Upper lobe of right lung (tissue), 1 donor: ENCODE data around the gene DNMT3A. TPM values are rescaled to one million over a fixed set of nuclear protein-coding genes. Genes with fewer than 3 reads are reported as not detected.

Source experiments
- ATAC-seq: fragments of 200-7000 bp; cut with Tn5 transposase; one replicate; pipeline ENCODE4 v1.9.1; 2020; ENCODE audit warnings: mild to moderate bottlenecking, moderate library complexity
- DNase-seq: peaks from one replicate; pipeline ENCODE4 v3.0.0-alpha.2; 2020
- H3K27ac ChIP-seq: fragments of 200-600 bp; one replicate; pipeline ENCODE4 v1.8.0; 2022
- H3K27me3 ChIP-seq: fragments of 200-600 bp; one replicate; pipeline ENCODE4 v1.8.0; 2022; ENCODE audit warnings: mild to moderate bottlenecking
- H3K36me3 ChIP-seq: fragments of 200-600 bp; one replicate; pipeline ENCODE4 v1.8.0; 2022
- H3K4me1 ChIP-seq: fragments of 200-600 bp; one replicate; pipeline ENCODE4 v1.8.0; 2022
- H3K4me3 ChIP-seq: fragments of 200-600 bp; one replicate; pipeline ENCODE4 v1.8.0; 2022; ENCODE audit warnings: mild to moderate bottlenecking
- H3K9me3 ChIP-seq: fragments of 200-600 bp; one replicate; pipeline ENCODE4 v1.8.0; 2022
- intact Hi-C: fragments of 100-400 bp; cut with DNase I; formaldehyde crosslinking; loops from one replicate; pipeline ENCODE4 v1.11.0; 2022
- total RNA-seq: library from RNA; stranded (reverse); fragmentation: NEBNext Ultra II Directional; extraction: Animal tissue kit (Norgen Biotek cat#: 25700); gene quantifications from one replicate; pipeline ENCODE4 v1.2.1, GENCODE V29; 2021
- TF ChIP-seq, protein P1 (sequence below): fragments of 200-600 bp; IDR thresholded peaks from one replicate; pipeline ENCODE4 v1.8.0; 2022; ENCODE audit warnings: antibody characterized with exemption
- donor health status: DM: no; HTN: yes; CAD: no; lungs with severe emphysema.

The DNMT3A gene
- total RNA-seq, 1 donor from 2014 or later: 31.3 TPM

DNA sequence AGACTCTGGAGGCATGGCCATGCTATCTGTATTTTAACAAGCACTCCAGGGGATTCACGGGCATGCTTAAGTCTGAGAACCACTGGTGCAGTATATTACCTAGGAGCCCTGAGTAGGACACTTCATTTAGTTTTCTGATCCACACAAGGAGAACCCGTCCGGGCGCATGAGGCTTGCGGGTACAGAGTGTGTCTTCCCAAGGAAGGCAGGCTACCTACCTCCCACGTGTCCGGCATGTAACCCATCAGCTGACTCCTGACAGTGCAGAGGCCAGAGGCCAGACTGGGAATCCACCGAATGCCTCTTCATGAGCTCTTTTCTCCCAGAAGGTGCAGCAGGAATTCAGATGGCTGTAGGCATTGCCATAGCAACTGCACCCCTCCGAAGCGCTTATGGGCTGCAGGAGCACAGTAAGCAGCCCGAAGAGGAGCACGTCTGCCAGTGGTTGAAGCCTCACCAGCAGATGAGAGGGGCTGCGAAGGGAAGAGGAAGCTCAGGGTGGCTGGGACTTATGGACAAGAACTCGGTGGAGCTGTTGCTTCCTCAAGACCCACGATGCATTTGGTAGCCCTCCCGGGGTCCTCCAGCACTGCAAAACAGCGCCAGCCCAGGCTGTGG lies 33.8 kb upstream of the DNMT3A start:
- Histone ChIP-seq H3K4me1 (peaks cover 15% of the 10 kb centered on the region), H3K4me3 (no peak overlapping the region), H3K27ac (no peak overlapping the region), H3K36me3 (no peaks in the 10 kb centered on the region), H3K27me3 (no peaks in the 10 kb centered on the region), H3K9me3 (no peaks in the 10 kb centered on the region)
- peak; percentile 38 for DNase-seq
- no peak for ATAC-seq
- TF ChIP-seq, protein P1, sequence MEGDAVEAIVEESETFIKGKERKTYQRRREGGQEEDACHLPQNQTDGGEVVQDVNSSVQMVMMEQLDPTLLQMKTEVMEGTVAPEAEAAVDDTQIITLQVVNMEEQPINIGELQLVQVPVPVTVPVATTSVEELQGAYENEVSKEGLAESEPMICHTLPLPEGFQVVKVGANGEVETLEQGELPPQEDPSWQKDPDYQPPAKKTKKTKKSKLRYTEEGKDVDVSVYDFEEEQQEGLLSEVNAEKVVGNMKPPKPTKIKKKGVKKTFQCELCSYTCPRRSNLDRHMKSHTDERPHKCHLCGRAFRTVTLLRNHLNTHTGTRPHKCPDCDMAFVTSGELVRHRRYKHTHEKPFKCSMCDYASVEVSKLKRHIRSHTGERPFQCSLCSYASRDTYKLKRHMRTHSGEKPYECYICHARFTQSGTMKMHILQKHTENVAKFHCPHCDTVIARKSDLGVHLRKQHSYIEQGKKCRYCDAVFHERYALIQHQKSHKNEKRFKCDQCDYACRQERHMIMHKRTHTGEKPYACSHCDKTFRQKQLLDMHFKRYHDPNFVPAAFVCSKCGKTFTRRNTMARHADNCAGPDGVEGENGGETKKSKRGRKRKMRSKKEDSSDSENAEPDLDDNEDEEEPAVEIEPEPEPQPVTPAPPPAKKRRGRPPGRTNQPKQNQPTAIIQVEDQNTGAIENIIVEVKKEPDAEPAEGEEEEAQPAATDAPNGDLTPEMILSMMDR: no peak
- intact Hi-C loops: no loop called here

DNA sequence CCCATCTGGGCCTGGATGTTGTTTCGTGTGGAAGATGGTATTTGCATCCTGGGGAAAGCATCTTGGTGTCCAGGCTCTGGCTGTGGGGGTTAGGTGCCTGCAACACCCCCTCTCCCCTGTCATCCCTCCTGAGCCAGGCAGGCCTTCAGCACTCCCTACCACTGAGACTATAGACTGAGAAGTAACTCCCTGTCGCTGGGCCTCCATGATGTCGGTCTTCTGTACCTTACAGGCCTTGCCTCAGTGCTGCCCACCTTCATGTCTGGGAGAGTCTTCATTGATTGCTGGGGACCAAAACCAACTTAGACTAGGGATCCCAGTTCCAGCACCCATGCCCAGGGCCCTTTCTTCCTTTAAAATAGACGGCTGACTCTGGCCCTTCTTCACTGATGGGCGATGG lies 33.1 kb upstream of the DNMT3A start:
- TF ChIP-seq, protein P1: no peak
- no peak for ATAC-seq
- peak; percentile 38 for DNase-seq
- Histone ChIP-seq H3K4me1 (peaks cover 15% of the 10 kb centered on the region), H3K27me3 (no peaks in the 10 kb centered on the region), H3K36me3 (no peaks in the 10 kb centered on the region), H3K27ac (no peak overlapping the region), H3K9me3 (no peaks in the 10 kb centered on the region), H3K4me3 (no peak overlapping the region)
- intact Hi-C loops: no loop called here

DNA sequence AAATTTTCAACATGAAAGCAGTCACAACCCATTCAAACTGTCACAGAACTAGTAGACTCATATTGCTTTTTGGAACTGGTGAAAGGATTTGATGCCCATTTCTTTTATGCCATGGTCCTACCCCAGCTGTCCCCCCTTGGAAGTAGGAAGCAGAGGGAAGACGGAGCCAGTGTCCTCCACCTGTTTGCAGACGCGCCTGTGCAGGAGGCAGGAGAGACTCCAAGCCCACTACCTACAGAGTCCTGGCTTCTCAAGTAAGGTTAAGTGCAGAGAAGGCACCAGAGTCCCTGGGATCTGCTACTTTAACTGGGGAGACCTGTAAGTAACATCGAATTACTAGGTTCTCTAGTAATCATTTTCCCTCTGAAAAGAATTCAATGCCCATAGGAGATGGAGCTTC lies 32.7 kb upstream of the DNMT3A start:
- intact Hi-C loops: no loop called here
- H3K36me3 ChIP-seq: no peaks in the 10 kb centered on the region
- peaks cover 15% of the 10 kb centered on the region for H3K4me1 ChIP-seq
- DNase-seq (no peak), ATAC-seq (no peak)
- no peaks in the 10 kb centered on the region for H3K9me3 ChIP-seq
- TF ChIP-seq, protein P1: no peak
- H3K27ac ChIP-seq: no peak overlapping the region
- no peaks in the 10 kb centered on the region for H3K27me3 ChIP-seq
- H3K4me3 ChIP-seq: no peak overlapping the region

DNA sequence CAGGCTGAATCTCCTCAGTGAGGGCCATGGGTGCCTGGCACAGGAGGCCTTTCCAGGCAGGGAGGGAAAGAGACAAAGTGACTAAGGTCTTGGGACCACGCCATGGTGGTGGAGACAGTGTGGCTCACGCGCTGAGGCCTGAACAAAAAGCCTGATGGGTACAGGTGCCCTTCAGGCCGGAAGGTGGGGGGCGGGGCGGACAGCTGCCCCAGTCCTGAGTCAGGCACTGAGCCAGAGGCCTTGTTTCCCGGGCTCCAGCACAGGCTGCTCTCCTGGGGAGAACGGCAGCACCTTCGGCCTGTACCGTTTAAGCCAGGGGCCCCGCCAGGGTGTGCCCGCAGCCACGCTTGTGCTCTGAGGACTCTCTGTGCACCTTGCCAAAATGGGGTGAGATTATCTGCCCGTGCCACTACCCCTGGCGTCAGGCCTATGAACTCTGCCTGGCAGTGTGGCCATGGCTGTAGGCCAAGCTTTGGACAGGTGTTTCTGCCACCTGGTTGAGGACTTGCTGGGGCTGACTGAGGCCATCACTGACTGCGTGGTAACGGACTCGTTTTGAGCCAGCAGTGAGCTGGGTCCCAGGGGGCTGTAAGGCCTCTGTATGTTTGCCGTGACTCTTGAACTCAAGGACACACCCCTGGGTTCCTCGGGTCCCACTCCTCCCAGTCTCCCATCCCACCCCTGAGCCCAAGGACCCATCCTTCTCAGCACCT lies 31.7 kb upstream of the DNMT3A start:
- H3K27ac ChIP-seq: no peak overlapping the region
- ATAC-seq: peak; percentile 53

DNA sequence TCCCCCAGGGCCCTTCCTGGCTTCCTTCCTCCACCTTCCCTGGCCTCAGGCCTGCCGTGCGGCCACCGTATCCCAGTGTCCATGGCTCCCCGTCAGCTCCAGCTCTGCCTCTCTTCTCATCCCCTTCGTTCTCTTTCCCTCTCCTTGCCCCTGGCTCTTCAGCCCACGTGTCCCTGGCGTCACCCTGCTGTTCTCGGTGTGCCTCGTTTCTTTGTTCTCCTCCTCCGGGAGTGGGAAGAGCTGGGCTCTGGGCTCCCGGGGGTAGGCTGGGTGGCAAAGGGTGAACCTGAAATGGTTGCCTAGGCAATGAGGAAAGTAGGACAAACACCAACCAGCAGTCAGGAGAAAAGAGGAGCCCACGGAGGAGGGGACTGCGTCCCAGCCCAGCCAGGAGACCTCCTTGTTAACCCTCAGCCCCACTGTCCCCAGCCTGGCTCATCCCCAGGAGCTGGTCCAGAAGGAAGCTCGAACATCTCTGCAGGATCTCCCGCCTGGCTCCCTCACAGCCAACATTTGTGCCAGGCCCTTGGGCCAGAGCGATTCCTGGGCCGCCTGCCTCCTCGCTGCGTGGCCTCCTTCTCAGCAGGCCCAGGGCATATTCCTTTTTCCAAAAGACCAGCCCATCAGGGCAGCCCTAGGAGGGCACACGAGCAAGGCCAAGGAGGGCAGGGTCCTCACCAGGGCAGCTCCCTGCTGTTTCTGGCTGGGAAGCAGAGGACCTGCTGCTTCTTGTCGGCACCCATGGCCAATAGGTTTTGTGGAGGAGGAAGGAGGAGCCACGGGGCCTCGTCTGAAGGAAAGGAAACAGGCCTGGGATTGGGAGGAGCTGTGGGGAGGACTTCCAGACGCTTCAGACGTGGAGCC lies 30.9 kb upstream of the DNMT3A start:
- intact Hi-C loops: no loop called here
- no peaks in the 10 kb centered on the region for H3K27me3 ChIP-seq
- H3K4me3 ChIP-seq: no peak overlapping the region
- DNase-seq (peak; percentile 61), ATAC-seq (no peak)
- no peak overlapping the region for H3K27ac ChIP-seq
- TF ChIP-seq, protein P1: no peak
- H3K4me1 ChIP-seq: peaks cover 12% of the 10 kb centered on the region
- H3K9me3 ChIP-seq: no peaks in the 10 kb centered on the region
- no peaks in the 10 kb centered on the region for H3K36me3 ChIP-seq

More for the DNA sequence above, 31.7 kb upstream of the DNMT3A start:
- TF ChIP-seq, protein P1: no peak
- Histone ChIP-seq H3K4me1 (peaks cover 15% of the 10 kb centered on the region), H3K27me3 (no peaks in the 10 kb centered on the region), H3K4me3 (no peak overlapping the region), H3K9me3 (no peaks in the 10 kb centered on the region), H3K36me3 (no peaks in the 10 kb centered on the region)
- intact Hi-C loops: no loop called here
- peak; percentile 83 for DNase-seq
